Gastroesophageal sphincter (tissue), 3 donors: ENCODE measurements around the gene RFTN1.

Source experiments
- CTCF ChIP-seq, 4 experiments: fragments of 200-600 bp in 2 of 4; fragments of 450-650 bp in 2 of 4; sonication (generic) in 1 of 4; IDR thresholded peaks; one replicate each; pipeline ENCODE4 v1.5.1; 2017 to 2019; ENCODE audit warnings: antibody characterized with exemption in 4 of 4, mild to moderate bottlenecking in 2 of 4, moderate library complexity in 2 of 4
- EP300 ChIP-seq: sonication (generic); formaldehyde crosslinking; IDR thresholded peaks from one replicate; pipeline ENCODE4 v1.6.1; 2017; ENCODE audit warnings: antibody characterized with exemption, mild to moderate bottlenecking
- POLR2A ChIP-seq, 2 donors: fragments of 450-650 bp; IDR thresholded peaks; one replicate each; pipeline ENCODE4 v1.6.1; 2017; ENCODE audit warnings: antibody characterized with exemption in 2 of 2, mild to moderate bottlenecking in 2 of 2, moderate library complexity in 1 of 2

- TF ChIP-seq CTCF (IDR thresholded peaks at IDR 0.05) (no peak), EP300 (no peak), POLR2A (IDR thresholded peaks at IDR 0.05) (no peak)
Observed at GRCh38 chr3:16423947-16424673, 89.4 kb downstream of the RFTN1 start.
